Uterus (tissue), 2 donors: ENCODE results near the gene VANGL1.

Experiments used
- CTCF ChIP-seq, 4 experiments: fragments of 200-600 bp in 2 of 4; fragments of 450-650 bp in 2 of 4; sonication (generic) in 2 of 4; IDR thresholded peaks; one replicate each; pipeline ENCODE4 v1.5.1; 2016 to 2019; ENCODE audit warnings: antibody characterized with exemption in 4 of 4, mild to moderate bottlenecking in 2 of 4, moderate library complexity in 1 of 4
- POLR2A ChIP-seq, 2 donors: fragments of 450-650 bp; IDR thresholded peaks; one replicate each; pipeline ENCODE4 v1.6.1; 2016; ENCODE audit warnings: antibody characterized with exemption in 2 of 2, mild to moderate bottlenecking in 1 of 2, moderate library complexity in 1 of 2

- TF ChIP-seq CTCF (IDR thresholded peaks at IDR 0.05) (no peak), POLR2A (IDR thresholded peaks at IDR 0.05) (no peak)
Observed at GRCh38 chr1:115671176-115671934, 29.6 kb downstream of the VANGL1 start.
